HG03571 (cell line): ENCODE measurements around the gene GRIP1.

Source experiments
- ATAC-seq: cut with Tn5 transposase; IDR thresholded peaks from one replicate; pipeline ENCODE4 v1.9.1; 2021; ENCODE audit not compliant: unreplicated experiment

GRIP1 gene

DNA sequence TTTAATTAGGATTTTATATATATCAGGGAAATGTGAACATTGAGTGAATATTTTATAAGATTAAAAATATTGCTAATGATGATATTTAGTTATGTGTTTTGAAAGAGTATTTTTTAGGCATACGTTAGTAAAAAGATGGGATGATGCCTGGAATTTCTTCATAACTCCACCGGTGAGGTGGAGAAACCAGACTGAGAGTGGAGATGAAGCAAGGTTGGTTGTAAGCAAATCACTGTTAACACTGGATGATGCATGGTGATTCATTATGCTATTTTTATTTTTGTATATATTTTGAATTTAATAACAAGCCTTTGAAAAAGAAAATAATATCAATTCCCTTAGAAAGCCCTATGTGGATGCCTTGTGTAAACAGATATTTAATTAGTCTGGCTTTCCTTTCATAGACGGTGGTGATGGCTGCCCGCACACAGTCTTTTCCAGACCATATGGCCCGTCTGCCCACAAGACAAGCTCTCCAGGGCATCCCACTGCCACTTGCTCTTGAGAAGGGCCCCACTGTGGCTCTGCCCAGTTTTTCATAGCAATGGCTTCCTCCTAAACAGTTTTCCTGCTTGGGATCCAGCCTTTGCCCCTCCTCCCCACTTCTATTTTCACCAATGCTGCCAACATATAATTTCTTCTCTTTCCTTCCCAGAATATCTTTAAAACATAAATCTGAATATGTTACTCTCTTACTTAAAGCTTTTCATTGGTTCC is 281.1 kb downstream of the GRIP1 start:
- ATAC-seq = no peak

DNA sequence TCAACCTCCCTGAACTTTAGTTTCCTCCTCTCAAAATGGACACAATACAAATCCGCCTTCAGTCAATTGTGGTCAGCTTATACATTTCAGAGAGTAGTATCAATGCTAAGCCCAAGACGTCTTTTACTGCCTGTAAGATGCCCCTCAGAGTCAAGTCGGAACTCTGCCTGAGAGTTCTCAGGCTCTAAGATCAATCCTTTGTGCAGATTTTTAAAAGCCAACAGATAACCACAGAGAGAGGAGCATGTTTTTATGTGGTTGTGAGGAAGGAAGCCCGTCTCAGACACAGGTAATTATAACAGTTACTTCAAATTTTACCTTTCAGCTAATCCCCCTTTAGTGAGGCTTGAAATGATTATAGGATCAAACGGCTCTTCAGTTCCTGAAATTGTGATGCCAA is 285.0 kb downstream of the GRIP1 start:
- no peak for ATAC-seq

DNA sequence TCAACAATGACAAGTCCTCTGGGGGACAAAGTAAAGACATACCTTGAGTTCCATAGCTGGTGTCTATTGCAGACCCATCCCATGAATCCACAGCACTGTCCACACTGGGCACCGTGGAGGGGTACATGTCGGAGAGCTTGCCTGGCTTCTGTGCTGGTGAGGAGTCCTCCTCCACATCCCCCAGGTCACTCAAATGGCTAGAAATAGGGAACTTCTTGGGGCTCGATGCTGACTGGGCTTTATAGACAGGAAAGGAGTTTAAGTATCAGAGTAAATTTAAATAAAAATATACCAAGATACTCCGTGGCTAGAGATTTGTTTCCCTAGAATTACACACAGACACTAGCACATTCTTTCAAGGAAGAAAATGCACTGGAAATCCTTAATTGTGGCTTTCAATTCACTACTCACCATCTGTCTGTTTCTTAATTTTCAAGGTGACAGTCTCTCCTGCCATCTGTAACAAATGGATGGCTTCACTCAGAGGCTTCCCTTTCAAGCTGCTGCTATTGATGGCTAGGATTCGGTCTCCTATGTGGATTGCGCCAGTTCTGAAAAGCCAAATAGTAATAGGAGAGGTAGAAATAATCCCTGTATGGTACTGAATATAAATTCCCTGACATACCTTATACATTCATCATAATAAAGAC is 286.5 kb downstream of the GRIP1 start:
- no peak for ATAC-seq

DNA sequence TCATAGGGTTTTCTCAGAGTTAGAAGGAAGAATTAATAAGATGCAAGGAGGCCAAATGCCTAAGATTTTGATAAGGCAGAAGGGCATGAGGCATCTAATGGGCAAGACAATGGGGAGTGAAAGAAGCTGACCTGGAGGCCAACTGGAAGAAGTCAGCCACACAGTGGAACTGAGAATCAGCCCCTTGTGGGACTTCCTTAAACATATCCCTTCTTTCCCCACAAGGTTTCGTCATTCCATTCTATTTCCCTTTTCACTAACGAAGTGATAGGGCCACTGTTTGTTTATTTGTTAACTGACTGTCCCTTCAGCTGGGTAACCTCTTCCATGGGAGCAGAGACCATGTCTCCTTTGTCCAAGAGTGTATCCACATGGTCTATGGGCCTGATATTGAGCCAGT is 290.4 kb downstream of the GRIP1 start:
- no peak for ATAC-seq

DNA sequence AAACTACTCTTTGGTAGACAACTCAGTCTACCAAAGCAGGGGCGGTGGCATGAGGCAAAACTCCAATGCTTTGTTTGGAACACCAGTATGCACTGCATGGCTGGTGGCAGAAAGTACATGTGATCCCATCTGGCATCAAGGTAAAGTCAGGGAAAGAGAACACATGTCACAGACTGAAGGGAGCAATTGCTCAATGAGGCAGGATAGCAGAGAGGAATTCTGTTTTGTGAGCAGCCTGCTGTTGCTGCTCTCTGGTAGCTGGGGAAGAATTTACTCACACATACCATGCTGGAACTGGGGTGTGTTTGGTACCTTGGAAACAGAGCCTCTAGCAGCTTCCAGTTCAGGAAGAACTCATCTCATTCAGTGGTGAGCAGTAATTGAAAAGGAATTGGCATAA is 291.8 kb downstream of the GRIP1 start:
- ATAC-seq = no peak

DNA sequence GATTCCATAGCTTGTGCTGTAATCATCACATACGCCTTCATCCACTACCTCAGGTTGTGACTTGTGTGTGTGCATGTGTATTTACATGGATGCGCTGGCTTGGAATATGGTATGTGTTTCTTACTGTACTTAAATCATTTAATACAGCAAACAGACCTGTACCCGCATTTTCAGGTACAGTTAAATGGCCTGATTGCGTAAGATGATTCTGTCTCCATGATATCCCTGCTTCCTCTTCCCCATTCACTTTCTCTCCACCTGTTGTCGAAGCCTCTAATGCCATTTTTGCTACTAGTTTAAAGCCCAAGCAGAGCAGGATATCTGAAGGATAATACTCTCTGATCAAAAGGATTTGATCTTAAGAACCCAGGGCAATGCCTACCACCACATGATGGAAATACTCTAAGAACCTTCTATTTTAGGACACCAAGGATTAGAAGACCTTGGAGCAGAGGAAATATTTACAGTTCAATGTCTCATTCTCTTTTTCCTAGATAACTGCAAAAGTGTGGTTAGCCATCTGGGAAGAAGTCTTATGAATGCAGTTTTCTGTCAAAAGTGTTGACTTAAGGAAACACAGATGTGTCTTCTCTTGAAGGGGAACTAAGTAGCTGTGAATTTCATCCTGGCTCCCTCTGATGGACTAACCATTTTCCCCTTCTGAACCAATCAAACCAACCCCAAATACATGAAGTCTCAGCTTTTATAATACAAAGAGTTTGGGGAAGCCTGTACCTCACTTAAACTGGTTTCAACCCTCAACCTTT is 297.9 kb downstream of the GRIP1 start:
- ATAC-seq = no peak

DNA sequence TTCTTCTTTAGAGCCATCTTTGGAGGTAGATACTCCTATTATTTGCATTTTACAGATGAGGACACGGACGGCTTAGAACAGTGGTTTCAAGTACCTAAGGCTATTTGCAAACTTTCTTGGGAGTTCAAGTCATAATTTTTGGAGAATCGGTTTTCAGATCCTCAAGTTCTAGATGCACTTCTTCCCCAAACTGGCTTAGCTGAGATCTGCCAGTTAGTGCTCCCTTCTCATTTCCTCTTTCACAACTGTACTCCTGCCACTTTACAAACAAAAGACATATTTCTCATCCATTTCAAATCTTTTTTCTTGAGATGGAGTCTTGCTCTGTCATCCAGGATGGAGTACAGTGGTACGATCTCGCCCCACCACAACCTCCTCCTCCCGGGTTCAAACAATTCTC is 299.3 kb downstream of the GRIP1 start:
- no peak for ATAC-seq

DNA sequence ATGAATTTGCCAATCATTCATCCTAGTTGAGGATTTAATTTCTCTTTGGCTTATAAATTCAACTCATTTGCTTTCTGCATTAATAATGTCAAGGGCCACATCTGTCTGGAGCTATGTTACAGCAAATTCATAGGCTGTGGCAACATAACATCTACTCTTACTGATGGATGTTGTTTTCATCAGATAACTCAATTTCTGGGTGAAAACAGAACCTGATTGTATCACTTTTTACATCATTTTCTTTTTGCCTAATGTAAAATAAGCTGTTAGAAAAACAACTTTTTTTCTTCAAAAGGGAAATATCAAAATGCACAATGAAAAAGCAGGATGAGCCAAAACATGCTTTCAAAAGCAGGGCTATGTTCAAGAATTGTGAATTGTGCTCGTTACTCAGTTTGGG is 303.3 kb downstream of the GRIP1 start:
- ATAC-seq = no peak

DNA sequence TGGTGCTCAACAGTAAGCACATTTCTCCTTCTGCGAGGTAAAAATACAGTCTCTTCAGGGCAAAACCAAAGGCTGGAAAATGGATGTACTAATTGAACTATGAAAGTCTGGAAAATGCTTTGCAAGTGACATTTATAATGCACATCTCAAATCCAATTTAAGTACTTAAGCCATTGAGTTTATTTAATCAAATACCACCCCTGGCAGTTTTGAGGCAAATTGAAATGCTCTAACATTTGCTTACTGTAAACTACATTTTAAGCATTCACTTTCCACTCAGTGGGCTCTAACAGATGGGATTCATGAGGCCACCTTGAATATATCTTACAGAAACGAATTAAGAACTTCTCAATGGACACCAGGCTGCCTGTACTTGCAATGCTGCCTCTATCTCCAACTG is 306.9 kb downstream of the GRIP1 start:
- no peak for ATAC-seq

DNA sequence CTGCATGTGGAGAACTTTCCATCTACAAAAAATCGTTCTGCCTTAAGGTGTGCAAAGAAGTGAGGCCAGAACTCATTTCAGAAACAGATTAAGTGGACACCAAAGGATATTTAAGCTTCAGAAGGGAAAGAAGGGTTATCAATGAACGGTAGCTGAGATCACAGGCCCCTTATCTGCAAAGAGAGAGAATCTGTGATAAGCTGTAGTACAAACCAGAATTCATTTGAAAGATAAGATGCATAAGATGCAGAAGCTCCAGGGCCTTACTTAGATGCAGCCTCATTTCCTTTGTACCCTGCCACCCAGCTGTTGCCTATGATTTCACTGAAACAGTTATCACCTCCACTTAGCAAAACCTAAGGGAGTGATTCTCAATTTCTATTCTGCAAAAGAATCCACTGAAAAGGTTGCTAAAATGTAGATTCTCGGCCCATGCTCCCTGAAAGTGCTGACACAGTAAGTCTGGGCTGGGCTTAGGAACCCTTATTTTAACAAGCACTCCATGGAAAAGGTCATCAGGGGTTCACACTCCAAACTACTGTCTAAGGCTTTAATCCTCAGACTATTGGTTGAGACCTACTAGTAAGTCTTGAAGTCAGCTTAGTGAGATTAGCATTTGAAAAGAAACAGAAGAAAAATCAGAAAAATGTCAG is 311.7 kb downstream of the GRIP1 start:
- no peak for ATAC-seq

DNA sequence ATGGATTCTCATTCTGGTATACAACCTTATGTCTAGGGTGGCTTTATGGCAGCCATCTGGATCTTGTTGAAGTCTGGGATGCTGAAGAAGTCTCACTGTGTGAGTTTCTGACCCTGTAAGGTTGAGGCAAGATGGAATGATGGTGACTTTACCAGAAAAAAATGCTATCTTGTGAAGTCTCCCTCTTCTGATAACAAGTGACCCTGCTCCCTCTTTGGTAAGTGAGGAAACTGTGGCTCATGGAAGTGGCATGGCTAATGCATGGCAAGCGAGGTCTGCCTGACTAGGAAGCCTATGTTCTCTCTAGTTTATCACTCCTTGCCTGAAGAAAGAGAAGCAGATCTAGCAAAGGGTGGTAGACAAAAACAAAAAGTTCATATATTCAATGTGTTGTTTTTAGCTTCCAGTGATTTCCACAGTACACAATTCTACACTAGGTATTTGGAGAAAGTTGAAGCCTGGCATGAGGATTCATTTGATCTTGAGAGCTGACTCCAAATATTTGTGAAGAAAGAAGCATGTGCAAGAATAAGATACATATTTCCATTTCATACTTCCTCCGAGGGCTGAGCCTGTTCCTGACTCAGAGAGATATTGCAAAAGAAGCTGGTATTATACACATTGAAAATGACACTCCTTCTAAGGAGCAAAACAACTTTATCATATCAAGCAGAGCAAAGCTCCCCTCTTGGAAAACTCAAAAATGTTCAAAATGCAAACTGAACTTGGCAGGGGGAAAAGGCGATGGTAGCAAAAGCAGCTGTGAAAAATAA is 313.0 kb downstream of the GRIP1 start:
- ATAC-seq = no peak

DNA sequence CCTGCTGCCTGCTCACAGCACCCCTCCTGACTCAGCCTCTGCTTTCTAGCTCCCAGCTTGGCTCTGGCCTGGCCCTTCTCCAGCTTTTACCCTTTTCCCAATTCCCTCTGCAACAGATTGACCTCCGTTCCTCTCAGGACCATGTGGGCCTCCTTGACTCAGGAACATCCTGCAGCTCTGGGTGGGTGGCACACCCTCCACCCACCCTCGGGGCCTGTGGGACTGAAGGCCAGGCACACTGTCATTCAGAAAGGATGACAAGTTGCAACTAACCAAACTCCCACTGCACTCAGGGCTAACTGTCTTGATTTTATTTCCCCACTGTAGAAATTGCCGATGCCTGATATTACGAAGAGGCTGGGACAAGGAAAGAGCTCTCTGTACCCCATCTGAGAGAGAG is 317.2 kb downstream of the GRIP1 start:
- no peak for ATAC-seq

DNA sequence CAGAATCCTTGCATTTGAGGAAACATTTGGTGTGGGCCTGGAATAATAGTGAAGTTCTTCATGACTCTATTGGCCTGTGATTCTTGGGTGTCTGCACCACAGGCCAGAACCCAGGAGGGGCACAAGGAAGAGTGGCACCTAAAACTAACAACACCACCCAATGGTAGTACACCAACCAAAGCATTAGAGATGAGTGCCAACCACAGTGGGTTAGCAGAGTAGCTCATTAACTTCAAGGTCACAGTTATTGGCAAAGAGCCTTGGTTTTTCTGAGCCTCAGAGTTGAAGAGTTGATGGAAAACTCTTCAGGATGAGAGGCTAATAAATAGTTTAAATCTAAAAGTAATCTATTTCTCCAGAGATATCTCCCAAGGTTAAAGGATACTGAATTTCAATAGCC is 319.6 kb downstream of the GRIP1 start:
- ATAC-seq = no peak

DNA sequence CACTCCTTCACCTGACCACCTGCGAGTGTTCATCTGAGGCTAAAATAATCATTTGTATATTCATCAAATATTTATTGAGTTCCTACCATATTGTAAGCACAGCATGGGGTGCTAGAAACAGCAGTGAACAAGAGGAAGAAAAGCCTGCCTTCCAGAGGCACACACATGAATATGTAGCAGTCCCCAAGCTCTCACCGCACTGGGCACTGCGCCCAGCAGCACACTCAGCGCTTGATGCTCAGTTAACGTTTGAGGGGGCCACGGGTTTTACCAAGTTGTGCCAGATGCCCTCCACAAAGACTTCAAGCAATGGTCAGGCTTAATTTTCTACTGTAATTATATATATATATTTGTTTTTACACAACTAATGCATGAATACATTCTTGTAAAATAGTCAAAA is 324.6 kb downstream of the GRIP1 start:
- ATAC-seq = no peak

DNA sequence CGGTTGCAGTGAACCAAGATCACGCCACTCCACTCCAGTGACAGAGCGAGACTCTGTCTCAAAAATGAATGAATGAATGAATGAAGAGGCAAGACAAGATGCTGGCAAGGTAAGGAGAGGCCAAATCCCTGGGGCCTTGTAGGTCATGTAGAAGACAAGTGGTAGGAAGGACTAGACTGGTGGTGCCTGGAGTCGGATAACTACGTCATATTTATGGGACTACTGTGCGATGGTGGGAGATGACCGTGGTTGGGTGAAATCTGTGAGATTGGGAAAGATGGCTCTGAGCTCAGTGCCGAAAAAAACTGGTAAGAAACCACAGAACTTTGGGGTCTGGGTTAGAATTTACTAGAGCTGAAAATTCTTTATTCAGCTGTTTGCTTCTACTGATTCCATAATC is 326.0 kb downstream of the GRIP1 start:
- no peak for ATAC-seq

DNA sequence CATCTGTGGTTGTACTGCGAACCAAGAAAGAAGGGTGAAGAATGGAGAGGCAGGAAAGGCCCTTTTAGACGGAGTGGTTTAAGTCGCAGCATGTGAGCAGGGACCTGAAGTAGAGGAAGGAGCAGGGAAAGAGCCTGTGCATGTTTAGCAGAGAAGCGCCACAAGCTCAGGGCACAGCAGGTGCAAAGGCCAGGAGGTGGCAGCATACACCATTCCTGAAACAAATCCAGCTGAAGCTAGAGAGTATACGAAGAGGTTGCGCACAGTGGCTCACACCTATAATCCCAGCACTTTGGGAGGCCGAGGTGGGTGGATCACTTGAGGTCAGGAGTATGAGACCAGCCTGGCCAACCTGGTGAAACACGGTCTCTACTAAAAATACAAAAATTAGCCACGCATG is 326.7 kb downstream of the GRIP1 start:
- no peak for ATAC-seq

DNA sequence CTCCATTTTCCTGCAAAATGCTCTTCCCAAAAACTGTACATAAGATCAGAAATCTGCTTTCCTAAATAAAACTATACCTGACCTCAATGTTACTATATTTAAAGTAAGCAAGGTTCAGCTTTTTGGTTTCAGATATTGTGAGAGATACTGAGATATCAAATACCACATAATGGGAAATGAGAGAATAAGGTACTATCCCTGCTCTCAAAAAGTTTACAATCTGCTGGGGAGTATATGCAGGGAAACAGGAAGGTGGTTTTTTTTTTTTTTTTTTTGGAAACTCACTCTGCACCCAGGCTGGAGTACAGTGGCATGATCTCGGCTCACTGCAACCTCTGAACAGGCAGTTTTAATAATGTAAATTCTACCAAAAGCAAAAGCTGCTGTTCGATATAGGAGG is 327.6 kb downstream of the GRIP1 start:
- ATAC-seq = no peak

DNA sequence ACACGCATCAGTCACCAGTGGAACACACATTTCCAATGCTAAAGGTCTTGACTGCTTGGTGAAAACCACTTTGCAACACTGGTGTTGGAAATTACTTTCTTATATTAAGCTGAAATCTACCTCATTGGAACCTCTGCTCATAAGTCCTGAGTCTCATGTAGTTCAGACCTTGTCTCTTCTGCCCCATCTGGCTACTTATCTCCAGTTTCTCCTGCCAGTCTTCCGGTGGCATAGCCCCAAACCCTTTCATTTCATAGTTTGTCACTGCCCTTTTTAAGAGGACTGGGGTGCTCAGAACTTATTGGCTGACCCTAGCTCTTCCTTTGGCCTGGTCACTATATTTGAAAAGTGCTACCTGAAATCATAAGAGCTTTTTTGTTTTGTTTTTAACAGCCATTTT is 332.9 kb downstream of the GRIP1 start:
- ATAC-seq = no peak

DNA sequence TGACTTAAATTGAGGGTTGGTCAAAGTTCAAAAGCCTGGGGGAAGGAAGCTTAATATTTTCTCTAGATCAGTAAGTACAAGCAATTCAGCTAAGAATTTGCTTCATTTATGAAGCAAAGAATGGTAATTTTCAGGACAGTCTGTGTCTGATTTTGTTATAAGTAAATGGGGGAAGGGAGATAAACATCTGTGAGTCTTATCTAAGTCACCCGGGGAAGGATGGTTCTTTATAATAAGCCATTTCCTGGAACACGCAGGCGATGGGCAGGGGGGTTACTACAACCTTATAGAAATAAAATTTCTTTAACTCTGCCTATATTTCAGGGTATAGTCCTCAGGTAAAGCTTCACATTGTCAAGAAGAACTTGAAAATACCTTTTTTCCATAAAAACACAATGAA is 333.7 kb downstream of the GRIP1 start:
- ATAC-seq = no peak

DNA sequence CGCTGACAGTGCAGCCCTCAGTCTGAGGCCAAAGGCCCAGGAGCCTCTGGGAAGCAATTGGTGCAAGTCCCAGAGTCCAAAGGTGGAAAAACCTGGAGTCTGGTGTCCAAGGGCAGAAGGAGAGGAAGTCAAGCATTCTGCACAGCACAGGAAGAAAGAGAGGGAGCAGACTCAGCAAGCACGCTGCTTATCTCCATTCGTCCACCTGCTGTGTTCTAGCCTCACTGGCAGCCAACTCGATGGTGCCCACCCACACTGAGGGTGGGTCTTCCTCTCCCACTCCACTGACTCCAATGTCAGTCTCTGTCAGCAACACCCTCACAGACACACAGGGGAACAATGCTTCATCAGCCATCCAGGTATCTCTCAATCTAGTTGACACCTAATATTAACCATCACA is 337.8 kb downstream of the GRIP1 start:
- no peak for ATAC-seq

DNA sequence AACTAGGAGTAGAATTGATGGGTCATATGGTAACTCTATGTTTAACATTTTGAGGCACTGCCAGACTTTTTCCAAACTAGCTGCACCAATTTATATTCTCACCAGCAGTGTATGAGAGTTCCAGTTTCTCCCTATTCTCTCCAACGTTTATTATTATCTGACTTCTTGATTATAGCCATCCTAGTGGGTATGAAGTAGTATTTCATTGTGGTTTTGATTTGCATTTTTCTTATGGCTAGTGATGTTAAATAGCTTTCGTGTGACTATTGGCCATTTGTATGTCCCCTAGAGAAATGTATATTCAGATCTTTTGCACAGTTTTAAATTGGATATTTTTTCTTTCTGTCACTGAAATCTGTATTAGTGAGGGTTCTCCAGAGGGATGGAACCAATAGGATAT is 338.7 kb downstream of the GRIP1 start:
- no peak for ATAC-seq
